HG03460 (cell line): ENCODE measurements around the gene LCT.
"Not testable (repeated sequence)": the region's sequence is repeated elsewhere in the genome, so short reads cannot be mapped to it uniquely, and the experiment has no call there.

Source experiments
- ATAC-seq: cut with Tn5 transposase; IDR thresholded peaks from one replicate; pipeline ENCODE4 v1.9.1; 2021; ENCODE audit not compliant: unreplicated experiment

LCT gene

GRCh38 chr2:135798275-135798705 is 38.7 kb downstream of the LCT start:
- ATAC-seq, result no peak

- peak; percentile 62 for ATAC-seq
Observed at GRCh38 chr2:135797497-135798274, 39.3 kb downstream of the LCT start.

- ATAC-seq, result no peak
Observed at GRCh38 chr2:135796606-135797005, 40.4 kb downstream of the LCT start.

- ATAC-seq, result not testable (repeated sequence)
Observed at GRCh38 chr2:135795641-135796040, 41.3 kb downstream of the LCT start.

- no peak for ATAC-seq
Observed at GRCh38 chr2:135792401-135793150, 44.4 kb downstream of the LCT start.

GRCh38 chr2:135791418-135792190 is 45.4 kb downstream of the LCT start:
- no peak for ATAC-seq

- ATAC-seq, result no peak
Observed at GRCh38 chr2:135790423-135790822, 46.6 kb downstream of the LCT start.

- ATAC-seq, result no peak
Observed at GRCh38 chr2:135786823-135787222, 50.2 kb downstream of the LCT start.

- ATAC-seq, result no peak
Observed at GRCh38 chr2:135785032-135785431, 52.0 kb downstream of the LCT start.

GRCh38 chr2:135783439-135783838 is 53.5 kb downstream of the LCT start:
- ATAC-seq, result no peak

- no peak for ATAC-seq
Observed at GRCh38 chr2:135782231-135782630, 54.8 kb downstream of the LCT start.

GRCh38 chr2:135776367-135776766 is 60.6 kb downstream of the LCT start:
- no peak for ATAC-seq

- ATAC-seq, result no peak
Observed at GRCh38 chr2:135775420-135775819, 61.6 kb downstream of the LCT start.

GRCh38 chr2:135773917-135774316 is 63.1 kb downstream of the LCT start:
- ATAC-seq, result no peak

- ATAC-seq, result no peak
Observed at GRCh38 chr2:135773319-135773718, 63.7 kb downstream of the LCT start.

- ATAC-seq, result no peak
Observed at GRCh38 chr2:135768863-135769262, 68.1 kb downstream of the LCT start.

GRCh38 chr2:135762530-135762929 is 74.5 kb downstream of the LCT start:
- ATAC-seq, result no peak

GRCh38 chr2:135762022-135762421 is 75.0 kb downstream of the LCT start:
- ATAC-seq, result no peak

- no peak for ATAC-seq
Observed at GRCh38 chr2:135756692-135757091, 80.3 kb downstream of the LCT start.

- no peak for ATAC-seq
Observed at GRCh38 chr2:135755573-135755972, 81.4 kb downstream of the LCT start.

- no peak for ATAC-seq
Observed at GRCh38 chr2:135745545-135745944, 91.4 kb downstream of the LCT start.
